Activated T-cell treated with anti-CD3 and anti-CD28 coated beads, Interleukin-2, amount 50 U/mL, for 48 hours (primary cell): Measurements from ENCODE around the gene MIPEP.

Source experiments
- DNase-seq, 2 experiments: peaks; one replicate each; pipeline ENCODE4 v3.0.0-alpha.2; 2020

The MIPEP gene

GRCh38 chr13:23703246-23703860, 185.8 kb downstream of the MIPEP start:
- no peak for DNase-seq

GRCh38 chr13:23701636-23702035, 187.6 kb downstream of the MIPEP start:
- DNase-seq: no peak

GRCh38 chr13:23701186-23701585, 188.0 kb downstream of the MIPEP start:
- no peak for DNase-seq

- DNase-seq: no peak
Measured at GRCh38 chr13:23699271-23699670, 189.9 kb downstream of the MIPEP start.

- DNase-seq: no peak
Measured at GRCh38 chr13:23697772-23698313, 191.4 kb downstream of the MIPEP start.

GRCh38 chr13:23696610-23697009, 192.6 kb downstream of the MIPEP start:
- DNase-seq: no peak

- peak; percentile 74 to 76 for DNase-seq
Measured at GRCh38 chr13:23695711-23696464, 193.3 kb downstream of the MIPEP start.

GRCh38 chr13:23695196-23695595, 194.0 kb downstream of the MIPEP start:
- DNase-seq: no peak

- DNase-seq: no peak
Measured at GRCh38 chr13:23692816-23693215, 196.4 kb downstream of the MIPEP start.

- no peak for DNase-seq
Measured at GRCh38 chr13:23690668-23691067, 198.5 kb downstream of the MIPEP start.

GRCh38 chr13:23688336-23688735, 200.9 kb downstream of the MIPEP start:
- DNase-seq: no peak

- DNase-seq: no peak
Measured at GRCh38 chr13:23687614-23688013, 201.6 kb downstream of the MIPEP start.

GRCh38 chr13:23686948-23687347, 202.3 kb downstream of the MIPEP start:
- DNase-seq: no peak

GRCh38 chr13:23685416-23685815, 203.8 kb downstream of the MIPEP start:
- no peak for DNase-seq

- DNase-seq: no peak
Measured at GRCh38 chr13:23684647-23685046, 204.6 kb downstream of the MIPEP start.

- DNase-seq: no peak
Measured at GRCh38 chr13:23683084-23683483, 206.1 kb downstream of the MIPEP start.

GRCh38 chr13:23680845-23681669, 208.1 kb downstream of the MIPEP start:
- no peak for DNase-seq
